Vagina (tissue), 2 donors: ENCODE measurements around the gene PPP2R5C. TPM values are rescaled to one million over a fixed set of nuclear protein-coding genes. Genes with fewer than 3 reads are reported as not detected.

Experiments
- DNase-seq, 2 donors: peaks; one replicate each; pipeline ENCODE4 v3.0.0-alpha.2; 2017; ENCODE audit errors: extremely low spot score in 2 of 2
- H3K27ac ChIP-seq: fragments of 200-600 bp; sonication (generic); one replicate; pipeline ENCODE4 v1.5.1; 2019
- H3K27me3 ChIP-seq: fragments of 200-600 bp; sonication (generic); one replicate; pipeline ENCODE4 v1.5.1; 2019
- H3K36me3 ChIP-seq, 2 donors: fragments of 200-600 bp; sonication (generic); one replicate each; pipeline ENCODE4 v1.5.1; 2017 to 2019
- H3K4me1 ChIP-seq: fragments of 200-600 bp; sonication (generic); one replicate; pipeline ENCODE4 v1.5.1; 2019
- H3K4me3 ChIP-seq, 2 donors: fragments of 200-600 bp; sonication (generic); 1 replicate in 1 of 2; 2 replicates in 1 of 2; pipeline ENCODE4 v1.5.1; 2016 to 2019
- H3K9me3 ChIP-seq: fragments of 200-600 bp; sonication (generic); one replicate; pipeline ENCODE4 v1.5.1; 2019
- POLR2A ChIP-seq, 2 donors: fragments of 450-650 bp; IDR thresholded peaks; one replicate each; pipeline ENCODE4 v1.6.1; 2017; ENCODE audit warnings: antibody characterized with exemption in 2 of 2, mild to moderate bottlenecking in 2 of 2, moderate library complexity in 2 of 2
- POLR2AphosphoS5 ChIP-seq, 2 donors: sonication (generic); formaldehyde crosslinking; IDR thresholded peaks; one replicate each; pipeline ENCODE4 v1.9.0; 2017; ENCODE audit warnings: antibody characterized with exemption in 2 of 2, mild to moderate bottlenecking in 2 of 2, low read depth in 1 of 2; ENCODE audit not compliant: insufficient read depth in 1 of 2
- intact Hi-C: fragments of 100-400 bp; cut with DNase I; formaldehyde crosslinking; loops from one replicate; pipeline ENCODE4 v1.15.1; 2023
- total RNA-seq: library from RNA; depleted of rRNA; stranded (reverse); fragments of >200 nt; gene quantifications from one replicate; pipeline ENCODE4 v1.2.3, GENCODE V29; 2016
- TF ChIP-seq, protein P1 (sequence below), 3 experiments: fragments of 450-650 bp in 2 of 3; fragments of 200-600 bp in 1 of 3; sonication (generic) in 1 of 3; IDR thresholded peaks; one replicate each; pipeline ENCODE4 v1.5.1; 2017 to 2019; ENCODE audit warnings: antibody characterized with exemption in 3 of 3, mild to moderate bottlenecking in 2 of 3, moderate library complexity in 2 of 3

Gene PPP2R5C
- total RNA-seq, 1 donor from 2014 or later, result 88.1 TPM

- intact Hi-C loops, result no loop called here
- Histone ChIP-seq H3K4me1 (peaks cover 57% of the 10 kb centered on the region), H3K27me3 (no peaks in the 10 kb centered on the region), H3K4me3 (no peak overlapping the region), H3K9me3 (no peaks in the 10 kb centered on the region), H3K36me3 (no peaks in the 10 kb centered on the region), H3K27ac (no peak overlapping the region)
- no peak for DNase-seq
- TF ChIP-seq POLR2A (IDR thresholded peaks at IDR 0.05), result no peak
- TF ChIP-seq, protein P1, sequence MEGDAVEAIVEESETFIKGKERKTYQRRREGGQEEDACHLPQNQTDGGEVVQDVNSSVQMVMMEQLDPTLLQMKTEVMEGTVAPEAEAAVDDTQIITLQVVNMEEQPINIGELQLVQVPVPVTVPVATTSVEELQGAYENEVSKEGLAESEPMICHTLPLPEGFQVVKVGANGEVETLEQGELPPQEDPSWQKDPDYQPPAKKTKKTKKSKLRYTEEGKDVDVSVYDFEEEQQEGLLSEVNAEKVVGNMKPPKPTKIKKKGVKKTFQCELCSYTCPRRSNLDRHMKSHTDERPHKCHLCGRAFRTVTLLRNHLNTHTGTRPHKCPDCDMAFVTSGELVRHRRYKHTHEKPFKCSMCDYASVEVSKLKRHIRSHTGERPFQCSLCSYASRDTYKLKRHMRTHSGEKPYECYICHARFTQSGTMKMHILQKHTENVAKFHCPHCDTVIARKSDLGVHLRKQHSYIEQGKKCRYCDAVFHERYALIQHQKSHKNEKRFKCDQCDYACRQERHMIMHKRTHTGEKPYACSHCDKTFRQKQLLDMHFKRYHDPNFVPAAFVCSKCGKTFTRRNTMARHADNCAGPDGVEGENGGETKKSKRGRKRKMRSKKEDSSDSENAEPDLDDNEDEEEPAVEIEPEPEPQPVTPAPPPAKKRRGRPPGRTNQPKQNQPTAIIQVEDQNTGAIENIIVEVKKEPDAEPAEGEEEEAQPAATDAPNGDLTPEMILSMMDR (IDR thresholded peaks at IDR 0.05), result no peak
- TF ChIP-seq POLR2AphosphoS5 (IDR thresholded peaks at IDR 0.05; ENCODE audit: insufficient read depth in 1 of 2, low read depth in 1 of 2), result peak in 1 of 2 donors; percentile 2
These were observed 77.0 kb downstream of the PPP2R5C start for GRCh38 chr14:101838476-101838875.

- Histone ChIP-seq H3K4me1 (peaks cover 51% of the 10 kb centered on the region), H3K27ac (no peak overlapping the region), H3K9me3 (no peaks in the 10 kb centered on the region), H3K27me3 (no peaks in the 10 kb centered on the region), H3K4me3 (no peak overlapping the region), H3K36me3 (no peaks in the 10 kb centered on the region)
- DNase-seq, result no peak
- TF ChIP-seq, protein P1 (IDR thresholded peaks at IDR 0.05), result no peak
- no peak for TF ChIP-seq POLR2AphosphoS5 (IDR thresholded peaks at IDR 0.05; ENCODE audit: insufficient read depth in 1 of 2, low read depth in 1 of 2)
- no peak for TF ChIP-seq POLR2A (IDR thresholded peaks at IDR 0.05)
- intact Hi-C loops, result no loop called here
These were observed 77.7 kb downstream of the PPP2R5C start for GRCh38 chr14:101839236-101839635.

DNA sequence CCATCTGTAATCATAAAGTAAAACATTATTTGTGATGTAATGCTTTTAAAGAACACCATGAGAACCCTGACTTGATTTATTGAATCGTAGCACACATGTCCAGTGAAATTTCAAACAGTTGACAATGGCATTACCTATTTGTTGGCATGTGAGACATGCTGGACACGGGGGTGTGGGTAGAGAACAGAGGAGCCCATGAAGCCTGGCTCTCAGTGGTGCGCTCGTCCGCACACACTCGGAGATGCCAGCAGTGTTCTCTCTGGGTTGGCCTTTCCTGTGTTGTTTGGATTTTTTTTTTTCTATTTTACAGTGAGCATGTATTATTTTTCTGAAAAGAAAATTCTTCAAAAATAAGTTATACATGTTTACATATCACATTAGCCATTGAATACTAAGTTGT lies 78.2 kb downstream of the PPP2R5C start:
- Histone ChIP-seq H3K9me3 (no peaks in the 10 kb centered on the region), H3K4me3 (no peak overlapping the region), H3K27me3 (no peaks in the 10 kb centered on the region), H3K27ac (no peak overlapping the region), H3K36me3 (no peaks in the 10 kb centered on the region), H3K4me1 (peaks cover 47% of the 10 kb centered on the region)
- intact Hi-C loops, result no loop called here
- no peak for TF ChIP-seq POLR2A (IDR thresholded peaks at IDR 0.05)
- TF ChIP-seq, protein P1 (IDR thresholded peaks at IDR 0.05), result no peak
- no peak for TF ChIP-seq POLR2AphosphoS5 (IDR thresholded peaks at IDR 0.05; ENCODE audit: insufficient read depth in 1 of 2, low read depth in 1 of 2)
- DNase-seq, result no peak

DNA sequence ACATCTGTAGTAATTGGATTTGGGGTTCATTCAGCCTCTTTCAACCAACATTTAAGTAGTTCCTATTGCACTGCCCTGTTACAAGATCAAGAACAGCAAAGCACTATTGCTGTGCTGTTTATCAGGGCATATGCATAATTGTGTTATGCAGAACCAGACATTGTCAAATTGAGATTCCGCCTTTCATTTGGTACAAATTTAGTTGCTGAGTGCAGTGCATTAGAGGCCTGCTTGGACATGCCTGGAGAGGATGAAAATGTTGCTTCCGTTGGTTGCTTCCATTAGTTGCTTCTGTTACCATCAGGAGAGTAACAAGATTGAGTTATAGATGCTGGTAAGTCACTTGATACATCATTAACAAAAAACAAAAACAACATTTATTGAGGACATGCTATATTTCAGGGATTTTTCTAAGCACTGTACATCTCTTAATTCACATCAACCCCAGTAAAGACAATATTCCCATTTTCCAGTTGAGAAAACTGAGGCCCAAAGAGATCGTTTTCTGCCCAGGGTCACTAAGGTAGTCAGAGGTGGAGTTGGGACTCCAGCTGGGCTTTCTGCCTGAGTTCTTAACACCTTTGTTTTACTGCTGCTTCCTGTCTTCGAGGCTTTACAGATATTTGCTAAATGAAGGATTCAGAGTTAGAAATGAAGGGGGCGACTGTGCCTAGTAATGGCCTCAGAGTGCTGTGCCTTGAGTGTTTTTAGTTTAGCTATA lies 79.3 kb downstream of the PPP2R5C start:
- no peaks in the 10 kb centered on the region for H3K36me3 ChIP-seq
- peaks cover 35% of the 10 kb centered on the region for H3K4me1 ChIP-seq
- intact Hi-C loops, result no loop called here
- no peak for DNase-seq
- H3K27me3 ChIP-seq, result no peaks in the 10 kb centered on the region
- H3K4me3 ChIP-seq, result no peak overlapping the region
- no peak overlapping the region for H3K27ac ChIP-seq
- H3K9me3 ChIP-seq, result no peaks in the 10 kb centered on the region
- no peak for TF ChIP-seq POLR2A (IDR thresholded peaks at IDR 0.05)
- TF ChIP-seq, protein P1 (IDR thresholded peaks at IDR 0.05), result no peak
- TF ChIP-seq POLR2AphosphoS5 (IDR thresholded peaks at IDR 0.05; ENCODE audit: insufficient read depth in 1 of 2, low read depth in 1 of 2), result no peak

DNA sequence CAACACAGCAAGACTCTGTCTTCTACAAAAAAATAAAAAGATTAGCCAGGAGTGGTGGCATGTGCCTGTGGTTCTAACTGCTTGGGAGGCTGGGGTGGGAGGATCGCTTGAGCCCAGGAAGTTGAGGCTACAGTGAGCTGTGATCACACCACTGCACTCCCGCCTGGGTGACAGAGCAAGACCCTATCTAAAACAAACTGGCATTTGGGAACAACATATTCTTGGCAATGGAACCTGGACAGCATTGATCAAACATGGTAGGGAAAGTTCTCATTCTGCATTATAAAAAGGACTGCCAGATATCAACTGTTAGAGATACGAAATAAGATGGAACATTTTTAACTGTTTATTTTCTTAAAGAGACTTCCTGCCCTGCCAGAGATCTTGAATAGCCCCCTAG lies 81.5 kb downstream of the PPP2R5C start:
- H3K36me3 ChIP-seq, result no peaks in the 10 kb centered on the region
- no peak overlapping the region for H3K27ac ChIP-seq
- no peak overlapping the region for H3K4me3 ChIP-seq
- H3K9me3 ChIP-seq, result no peaks in the 10 kb centered on the region
- no peaks in the 10 kb centered on the region for H3K27me3 ChIP-seq
- intact Hi-C loops, result no loop called here
- DNase-seq, result no peak
- TF ChIP-seq POLR2A (IDR thresholded peaks at IDR 0.05), result no peak
- peaks cover 15% of the 10 kb centered on the region for H3K4me1 ChIP-seq
